Thyroid gland (tissue), 4 donors: Measurements from ENCODE around the gene METAP2. TPM values are rescaled to one million over a fixed set of nuclear protein-coding genes. Genes with fewer than 3 reads are reported as not detected.

Experiments
- DNase-seq, 2 donors: peaks; one replicate each; pipeline ENCODE4 v3.0.0-alpha.2; 2019
- H3K27ac ChIP-seq, 3 donors: fragments of 200-600 bp; sonication (generic); 1 replicate in 2 of 3; 2 replicates in 1 of 3; pipeline ENCODE4 v1.5.1; 2016 to 2019; ENCODE audit warnings: mild to moderate bottlenecking in 1 of 3, moderate library complexity in 1 of 3
- H3K27me3 ChIP-seq: fragments of 200-600 bp; sonication (generic); one replicate; pipeline ENCODE4 v1.5.1; 2019
- H3K36me3 ChIP-seq, 2 donors: fragments of 200-600 bp; sonication (generic); one replicate each; pipeline ENCODE4 v1.5.1; 2016 to 2019
- H3K4me1 ChIP-seq, 2 donors: fragments of 200-600 bp; sonication (generic); one replicate each; pipeline ENCODE4 v1.5.1; 2017 to 2019
- H3K4me3 ChIP-seq, 3 donors: fragments of 200-600 bp; sonication (generic); replicated peaks in 1 of 3; 1 replicate in 2 of 3; 2 replicates in 1 of 3; pipeline ENCODE4 v1.5.1; 2016; ENCODE audit warnings: mild to moderate bottlenecking in 1 of 3
- H3K9me3 ChIP-seq: fragments of 200-600 bp; sonication (generic); one replicate; pipeline ENCODE4 v1.5.1; 2017
- CTCF ChIP-seq, 6 experiments: fragments of 200-600 bp in 3 of 6; fragments of 450-650 bp in 3 of 6; sonication (generic) in 3 of 6; IDR thresholded peaks; one replicate each; pipeline ENCODE4 v1.5.1; 2016 to 2019; ENCODE audit warnings: antibody characterized with exemption in 6 of 6, mild to moderate bottlenecking in 2 of 6, inconsistent platforms in 1 of 6, moderate library complexity in 1 of 6
- POLR2A ChIP-seq, 2 donors: fragments of 450-650 bp; IDR thresholded peaks; one replicate each; pipeline ENCODE4 v1.6.1; 2017; ENCODE audit warnings: antibody characterized with exemption in 2 of 2, mild to moderate bottlenecking in 2 of 2, moderate library complexity in 1 of 2
- WGBS, 2 donors: methylation state at CpG; one replicate each; pipeline ENCODE4 v1.1.5; 2017; 5-methylcytosine and 5-hydroxymethylcytosine counted together
- intact Hi-C: fragments of 100-400 bp; cut with DNase I; formaldehyde crosslinking; loops from one replicate; pipeline ENCODE4 v1.15.1; 2023
- total RNA-seq, 4 donors: library from RNA; depleted of rRNA; stranded (reverse); fragments of >200 nt; gene quantifications; one replicate each; pipeline ENCODE4 v1.2.3, GENCODE V29; 2016

Gene METAP2
- total RNA-seq, 4 donors from 2014 or later, result 46.1 to 64.9 (median 54.9) TPM

DNA sequence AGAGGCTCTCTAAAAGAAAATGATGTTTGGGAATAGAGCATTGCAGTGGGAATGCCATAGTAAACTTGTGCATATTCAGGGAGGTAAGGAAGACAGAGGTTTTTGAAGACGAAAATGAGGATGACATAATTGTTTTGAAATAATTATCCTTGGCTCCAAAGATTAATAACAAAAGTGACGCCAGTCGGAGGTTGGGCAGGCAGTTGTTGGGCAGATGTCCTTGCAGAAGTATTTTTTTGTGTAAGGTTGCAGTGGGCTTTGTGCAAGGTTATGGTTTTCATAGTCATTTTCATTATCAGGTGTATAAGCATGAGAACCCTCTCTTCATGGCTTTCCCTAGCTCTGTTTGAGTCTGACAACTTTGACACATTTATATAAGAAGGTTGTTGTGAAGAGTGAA lies 35.3 kb downstream of the METAP2 start:
- Histone ChIP-seq H3K9me3 (no peaks in the 10 kb centered on the region), H3K4me1 (no peaks in the 10 kb centered on the region), H3K4me3 (no peak overlapping the region), H3K27ac (no peak overlapping the region), H3K36me3 (peaks cover 37 to 47% of the 10 kb centered on the region in 2 donors), H3K27me3 (no peaks in the 10 kb centered on the region)
- no peak for DNase-seq
- intact Hi-C loops, result no loop called here
- 80 to 87% methylated on average over 3 of the region's 3 CpGs for WGBS, 2 donors
- TF ChIP-seq POLR2A (IDR thresholded peaks at IDR 0.05) (no peak), CTCF (IDR thresholded peaks at IDR 0.05) (no peak)

GRCh38 chr12:95511977-95512376 lies 38.0 kb downstream of the METAP2 start:
- Histone ChIP-seq H3K4me1 (no peaks in the 10 kb centered on the region), H3K27ac (no peak overlapping the region), H3K9me3 (no peaks in the 10 kb centered on the region), H3K36me3 (peaks cover 31 to 40% of the 10 kb centered on the region in 2 donors), H3K4me3 (no peak overlapping the region), H3K27me3 (no peaks in the 10 kb centered on the region)
- WGBS, 2 donors, result 29 to 97% methylated on average over 1 of the region's 1 CpG
- intact Hi-C loops, result no loop called here
- no peak for TF ChIP-seq CTCF (IDR thresholded peaks at IDR 0.05)
- TF ChIP-seq POLR2A (IDR thresholded peaks at IDR 0.05), result no peak
- no peak for DNase-seq

DNA sequence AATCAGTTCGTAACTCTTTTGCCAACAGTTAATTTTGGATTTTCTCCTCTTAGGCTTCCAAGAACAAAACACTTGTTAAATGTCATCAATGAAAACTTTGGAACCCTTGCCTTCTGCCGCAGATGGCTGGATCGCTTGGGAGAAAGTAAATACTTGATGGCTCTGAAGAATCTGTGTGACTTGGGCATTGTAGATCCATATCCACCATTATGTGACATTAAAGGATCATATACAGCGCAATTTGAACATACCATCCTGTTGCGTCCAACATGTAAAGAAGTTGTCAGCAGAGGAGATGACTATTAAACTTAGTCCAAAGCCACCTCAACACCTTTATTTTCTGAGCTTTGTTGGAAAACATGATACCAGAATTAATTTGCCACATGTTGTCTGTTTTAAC lies 39.6 kb downstream of the METAP2 start:
- intact Hi-C loops, result no loop called here
- TF ChIP-seq POLR2A (IDR thresholded peaks at IDR 0.05) (no peak), CTCF (IDR thresholded peaks at IDR 0.05) (no peak)
- H3K27ac ChIP-seq, result no peak overlapping the region
- no peak overlapping the region for H3K4me3 ChIP-seq
- H3K36me3 ChIP-seq, result peaks cover 31 to 34% of the 10 kb centered on the region in 2 donors
- no peaks in the 10 kb centered on the region for H3K4me1 ChIP-seq
- 96 to 97% methylated on average over 5 of the region's 5 CpGs for WGBS, 2 donors
- H3K9me3 ChIP-seq, result no peaks in the 10 kb centered on the region
- DNase-seq, result no peak
- H3K27me3 ChIP-seq, result no peaks in the 10 kb centered on the region

DNA sequence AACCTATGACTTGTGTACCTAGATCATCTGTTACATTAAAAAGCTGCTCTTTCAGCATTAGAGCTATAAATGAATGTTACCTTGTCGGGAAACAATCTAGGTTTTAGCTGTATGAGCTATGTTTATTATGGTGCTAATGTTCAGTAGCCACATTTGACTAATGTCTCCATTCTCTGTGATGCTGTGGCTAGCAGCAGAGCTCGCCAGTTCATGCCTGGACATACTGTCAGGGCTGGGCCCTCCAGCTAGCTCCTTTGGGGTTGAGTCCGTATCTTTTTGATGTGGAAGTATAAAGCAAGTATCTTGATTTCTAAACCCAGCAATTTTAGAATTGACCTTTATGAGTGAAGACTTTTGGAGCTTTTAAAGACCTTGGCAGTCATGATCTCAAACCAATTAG lies 41.2 kb downstream of the METAP2 start:
- H3K27ac ChIP-seq, result no peak overlapping the region
- TF ChIP-seq POLR2A (IDR thresholded peaks at IDR 0.05) (no peak), CTCF (IDR thresholded peaks at IDR 0.05) (no peak)
- no peak for DNase-seq
- H3K9me3 ChIP-seq, result no peaks in the 10 kb centered on the region
- peaks cover 29 to 31% of the 10 kb centered on the region in 2 donors for H3K36me3 ChIP-seq
- H3K4me3 ChIP-seq, result no peak overlapping the region
- no peaks in the 10 kb centered on the region for H3K4me1 ChIP-seq
- intact Hi-C loops, result no loop called here
- H3K27me3 ChIP-seq, result no peaks in the 10 kb centered on the region
- 96 to 98% methylated on average over 3 of the region's 3 CpGs for WGBS, 2 donors

DNA sequence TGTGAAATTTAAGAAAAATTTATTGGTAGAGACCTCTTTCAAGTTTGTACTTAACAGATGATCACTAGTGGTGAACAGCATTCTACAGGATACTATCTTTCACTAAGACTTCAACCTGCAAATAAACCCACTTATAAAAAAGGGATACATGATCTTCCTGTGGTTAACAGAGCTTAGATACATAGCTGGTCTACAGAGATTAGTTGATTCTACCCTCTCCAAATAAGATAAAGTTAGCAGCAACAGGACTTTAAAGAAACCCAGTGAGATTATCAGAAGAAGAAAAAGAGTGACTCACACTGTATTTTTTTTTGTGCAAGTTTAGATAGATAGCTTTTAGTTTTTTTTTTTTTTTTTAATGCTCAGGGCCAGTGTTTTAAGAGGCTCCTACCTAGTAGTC lies 42.8 kb downstream of the METAP2 start:
- no peaks in the 10 kb centered on the region for H3K4me1 ChIP-seq
- H3K36me3 ChIP-seq, result peaks cover 29 to 30% of the 10 kb centered on the region in 2 donors
- no peak overlapping the region for H3K4me3 ChIP-seq
- intact Hi-C loops, result no loop called here
- TF ChIP-seq POLR2A (IDR thresholded peaks at IDR 0.05) (no peak), CTCF (IDR thresholded peaks at IDR 0.05) (no peak)
- DNase-seq, result no peak
- no peak overlapping the region for H3K27ac ChIP-seq
- no peaks in the 10 kb centered on the region for H3K9me3 ChIP-seq
- H3K27me3 ChIP-seq, result no peaks in the 10 kb centered on the region
